Pancreas (tissue), 10 donors: ENCODE measurements around the gene MYO10. TPM values are rescaled to one million over a fixed set of nuclear protein-coding genes. Genes with fewer than 3 reads are reported as not detected.

Experiments
- ATAC-seq, 4 donors: fragments of 200-7000 bp; cut with Tn5 transposase; one replicate each; pipeline versions ENCODE4 v1.8.0 to v1.9.1; 2020; ENCODE audit warnings: mild to moderate bottlenecking in 4 of 4, moderate library complexity in 4 of 4
- DNase-seq, 6 donors: peaks; one replicate each; pipeline ENCODE4 v3.0.0-alpha.2; 2020
- FAIRE-seq: peaks from 2 replicates; lab custom pipeline; 2012; peaks lifted over from hg19 to GRCh38; lab: Jason Lieb, UNC
- H3K27ac ChIP-seq, 4 donors: fragments of 200-600 bp; sonication (generic); 1 replicate in 3 of 4; 2 replicates in 1 of 4; pipeline versions ENCODE4 v1.5.0 to v1.8.0; 2020
- H3K27me3 ChIP-seq, 4 donors: fragments of 200-600 bp; one replicate each; pipeline ENCODE4 v1.8.0; 2021
- H3K36me3 ChIP-seq, 3 donors: fragments of 200-600 bp; sonication (generic) in 1 of 3; one replicate each; pipeline versions ENCODE4 v1.5.0 to v1.8.0; 2020 to 2021
- H3K4me1 ChIP-seq, 3 donors: fragments of 200-600 bp; one replicate each; pipeline ENCODE4 v1.8.0; 2021
- H3K4me3 ChIP-seq, 4 donors: fragments of 200-600 bp; sonication (generic) in 2 of 4; one replicate each; pipeline versions ENCODE4 v1.5.0 to v1.8.0; 2020 to 2021
- H3K9me3 ChIP-seq, 4 donors: fragments of 200-600 bp; one replicate each; pipeline ENCODE4 v1.8.0; 2021
- WGBS, 2 donors: extraction: QIAGEN DNeasy Blood & Tissue Kit; methylation state at CpG; one replicate each; pipeline ENCODE4 v1.1.7; 2013; 5-methylcytosine and 5-hydroxymethylcytosine counted together
- intact Hi-C, 3 donors: fragments of 100-400 bp; cut with DNase I; formaldehyde crosslinking; loops; one replicate each; pipeline versions ENCODE4 v1.11.1 to v1.14.2; 2022
- polyA plus RNA-seq, 2 donors: library from polyadenylated mRNA; stranded (reverse); fragments of 200-250 nt; gene quantifications; one replicate each; pipeline ENCODE4 v1.2.3, GENCODE V29; 2013
- total RNA-seq, 6 donors: library from RNA; stranded (reverse); fragmentation: NEBNext Ultra II Directional in 4 of 6; extraction: Animal tissue kit (Norgen Biotek cat#: 25700) in 4 of 6; gene quantifications; one replicate each; pipeline versions ENCODE4 v1.2.1 to v1.2.4, GENCODE V29; 2021 to 2023
- TF ChIP-seq, protein P1 (sequence below), 4 donors: fragments of 200-600 bp; sonication (generic) in 3 of 4; IDR thresholded peaks; one replicate each; pipeline versions ENCODE4 v1.5.0 to v1.8.0; 2021; ENCODE audit warnings: antibody characterized with exemption in 4 of 4
- donor health status: healthy with polysubstance abuse.
- donor health status: DM: no; HTN: no; CAD: no; lungs with moderate emphysema.
- donor health status: DM: no; HTN: no; CAD: no.
- donor health status: control.
- donor health status: control.
- donor health status: Bipolar disorder and iron deficiency.
- donor health status: DM: yes; HTN: yes; CAD: no.
- donor health status: DM: no; HTN: no; CAD: no.
- donor health status: DM: no; HTN: no; CAD: no.
- donor health status: DM: yes; HTN: yes; CAD: no.

The MYO10 gene
- total and polyA plus RNA-seq, 8 donors: 11.5 to 47.3 (median 34.8) TPM

DNA sequence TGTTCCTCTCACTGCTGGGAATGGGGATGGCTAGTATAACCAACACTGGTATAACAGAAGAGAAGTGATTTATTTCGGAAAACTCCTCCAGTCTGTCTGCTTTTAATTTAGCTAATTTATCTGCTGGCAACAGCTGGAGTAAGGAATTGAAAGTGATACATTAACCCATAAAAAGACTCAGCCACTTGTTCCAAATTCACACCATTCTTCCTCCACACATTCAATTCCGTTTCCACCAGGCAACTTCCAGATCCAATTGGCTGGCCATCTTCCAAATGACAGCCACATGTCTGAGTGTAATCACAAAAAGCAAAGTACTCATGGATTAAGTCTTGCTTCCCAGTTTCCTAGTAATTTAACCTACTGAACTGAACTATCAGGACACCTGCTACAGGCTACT lies 242.2 kb downstream of the MYO10 start:
- DNase-seq (no peak), FAIRE-seq (no peak), ATAC-seq (no peak)
- TF ChIP-seq, protein P1, sequence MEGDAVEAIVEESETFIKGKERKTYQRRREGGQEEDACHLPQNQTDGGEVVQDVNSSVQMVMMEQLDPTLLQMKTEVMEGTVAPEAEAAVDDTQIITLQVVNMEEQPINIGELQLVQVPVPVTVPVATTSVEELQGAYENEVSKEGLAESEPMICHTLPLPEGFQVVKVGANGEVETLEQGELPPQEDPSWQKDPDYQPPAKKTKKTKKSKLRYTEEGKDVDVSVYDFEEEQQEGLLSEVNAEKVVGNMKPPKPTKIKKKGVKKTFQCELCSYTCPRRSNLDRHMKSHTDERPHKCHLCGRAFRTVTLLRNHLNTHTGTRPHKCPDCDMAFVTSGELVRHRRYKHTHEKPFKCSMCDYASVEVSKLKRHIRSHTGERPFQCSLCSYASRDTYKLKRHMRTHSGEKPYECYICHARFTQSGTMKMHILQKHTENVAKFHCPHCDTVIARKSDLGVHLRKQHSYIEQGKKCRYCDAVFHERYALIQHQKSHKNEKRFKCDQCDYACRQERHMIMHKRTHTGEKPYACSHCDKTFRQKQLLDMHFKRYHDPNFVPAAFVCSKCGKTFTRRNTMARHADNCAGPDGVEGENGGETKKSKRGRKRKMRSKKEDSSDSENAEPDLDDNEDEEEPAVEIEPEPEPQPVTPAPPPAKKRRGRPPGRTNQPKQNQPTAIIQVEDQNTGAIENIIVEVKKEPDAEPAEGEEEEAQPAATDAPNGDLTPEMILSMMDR (IDR thresholded peaks at IDR 0.05): no peak
- 69 to 71% methylated on average over 2 of the region's 2 CpGs for WGBS, 2 donors
- Histone ChIP-seq H3K27ac (no peak overlapping the region), H3K36me3 (peaks cover 3 to 26% (median 9%) of the 10 kb centered on the region in 3 donors), H3K27me3 (no peaks in the 10 kb centered on the region), H3K4me3 (no peak overlapping the region), H3K9me3 (no peaks in the 10 kb centered on the region), H3K4me1 (no peaks in the 10 kb centered on the region)
- intact Hi-C loops: loop anchor here in 1 of 3 donors (10.0 kb wide), 1 partner anchor 91 kb away; no protein-coding TSS in a partner anchor

DNA sequence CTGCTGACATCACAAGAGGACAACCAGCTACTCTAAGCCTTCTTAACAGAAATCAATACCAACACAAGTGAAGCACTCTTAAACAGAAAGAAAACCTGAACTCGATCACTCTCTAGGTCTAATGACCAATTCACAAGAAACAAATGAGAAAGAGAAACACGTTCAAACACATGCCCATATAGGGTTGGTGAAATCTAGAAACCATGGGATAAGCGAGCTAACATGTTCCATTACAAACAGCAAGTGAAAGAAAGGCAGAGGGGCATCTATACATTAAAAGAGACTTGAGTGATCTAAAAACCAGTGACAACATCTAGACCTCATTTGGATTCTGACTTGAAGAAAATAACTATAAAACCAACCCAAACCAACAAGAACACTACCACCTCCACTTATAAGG lies 244.4 kb downstream of the MYO10 start:
- TF ChIP-seq, protein P1 (IDR thresholded peaks at IDR 0.05): no peak
- FAIRE-seq: no peak

DNA sequence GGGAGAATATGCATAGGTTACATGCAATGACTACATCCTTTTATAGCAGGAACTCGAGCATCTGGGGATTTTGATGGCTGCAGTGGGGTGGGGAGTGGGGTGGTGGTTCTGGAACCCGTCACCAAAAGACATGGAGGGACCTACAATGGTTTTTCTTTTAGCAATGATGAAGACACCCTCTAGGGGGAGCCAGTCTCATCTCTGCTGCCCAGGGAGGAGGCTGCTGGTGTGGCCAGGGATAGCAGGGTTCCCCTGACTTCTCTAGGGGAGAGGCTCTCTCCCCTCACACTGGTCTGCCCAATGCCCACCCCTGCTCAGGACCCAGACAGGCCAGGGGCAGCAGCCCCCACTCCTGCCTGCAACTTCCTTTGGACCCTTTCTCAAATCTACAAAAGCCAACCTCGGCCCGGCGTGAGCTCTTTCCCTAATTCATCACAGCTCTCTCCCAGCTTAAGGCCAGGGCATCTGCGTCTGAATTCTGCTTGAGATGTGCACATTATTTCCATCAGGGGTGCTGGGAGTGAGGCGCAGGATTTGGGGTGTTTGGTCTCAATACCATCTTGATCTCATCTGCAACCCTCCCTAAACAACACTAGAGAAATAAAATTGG lies 245.7 kb downstream of the MYO10 start:
- peak in 2 of 6 donors; percentile 13 to 38 for DNase-seq
- Histone ChIP-seq H3K4me3 (no peak overlapping the region), H3K27ac (no peak overlapping the region), H3K9me3 (no peaks in the 10 kb centered on the region), H3K4me1 (no peaks in the 10 kb centered on the region), H3K27me3 (no peaks in the 10 kb centered on the region), H3K36me3 (peaks cover 3 to 45% (median 5%) of the 10 kb centered on the region in 3 donors)
- intact Hi-C loops: loop anchor here in 1 of 3 donors (10.0 kb wide), 1 partner anchor 94 kb away; no protein-coding TSS in a partner anchor
- FAIRE-seq: no peak
- WGBS, 2 donors: 63 to 69% methylated on average over 7 of the region's 7 CpGs
- TF ChIP-seq, protein P1 (IDR thresholded peaks at IDR 0.05): peak; percentile 27 to 60 (median 51)
- ATAC-seq: peak; percentile 55 to 96 (median 86)

More for the DNA sequence above, 244.4 kb downstream of the MYO10 start:
- WGBS, 2 donors: 82 to 85% methylated on average over 3 of the region's 3 CpGs
- Histone ChIP-seq H3K9me3 (no peaks in the 10 kb centered on the region), H3K4me1 (no peaks in the 10 kb centered on the region), H3K27ac (no peak overlapping the region), H3K36me3 (peaks cover 3 to 45% (median 5%) of the 10 kb centered on the region in 3 donors), H3K4me3 (no peak overlapping the region), H3K27me3 (no peaks in the 10 kb centered on the region)
- no peak for DNase-seq
- no peak for ATAC-seq
- intact Hi-C loops: loop anchor here in 1 of 3 donors (10.0 kb wide), 1 partner anchor 93 kb away; no protein-coding TSS in a partner anchor

DNA sequence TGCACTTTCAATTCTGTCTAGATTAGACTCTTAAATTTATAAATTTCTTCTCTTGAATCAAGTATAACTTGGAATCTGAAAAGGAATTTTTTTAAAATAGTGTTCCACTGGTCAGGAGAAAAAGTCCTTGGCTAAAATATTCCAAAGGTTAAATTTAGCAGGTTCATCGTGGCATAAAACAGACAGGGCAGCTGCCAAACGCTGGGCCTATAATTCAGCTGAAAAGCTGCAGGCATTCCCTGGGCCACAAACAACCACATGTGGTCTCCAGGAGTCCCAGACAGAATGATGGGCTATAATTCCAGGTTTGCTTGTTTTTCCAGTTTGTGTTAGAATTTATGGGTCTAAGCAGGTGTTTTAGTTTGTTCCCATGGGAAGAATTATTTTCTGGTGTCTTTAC lies 248.2 kb downstream of the MYO10 start:
- no peak overlapping the region for H3K4me3 ChIP-seq
- H3K27me3 ChIP-seq: no peaks in the 10 kb centered on the region
- TF ChIP-seq, protein P1 (IDR thresholded peaks at IDR 0.05): no peak
- no peak for ATAC-seq
- no peaks in the 10 kb centered on the region for H3K9me3 ChIP-seq
- WGBS, 2 donors: 32 to 33% methylated on average over 2 of the region's 2 CpGs
- no peaks in the 10 kb centered on the region for H3K4me1 ChIP-seq
- intact Hi-C loops: loop anchor here in 1 of 3 donors (10.0 kb wide), 1 partner anchor 507 kb away; no protein-coding TSS in a partner anchor
- H3K36me3 ChIP-seq: peaks cover 0 to 52% (median 5%) of the 10 kb centered on the region in 3 donors
- H3K27ac ChIP-seq: no peak overlapping the region
- DNase-seq: no peak
- FAIRE-seq: no peak

DNA sequence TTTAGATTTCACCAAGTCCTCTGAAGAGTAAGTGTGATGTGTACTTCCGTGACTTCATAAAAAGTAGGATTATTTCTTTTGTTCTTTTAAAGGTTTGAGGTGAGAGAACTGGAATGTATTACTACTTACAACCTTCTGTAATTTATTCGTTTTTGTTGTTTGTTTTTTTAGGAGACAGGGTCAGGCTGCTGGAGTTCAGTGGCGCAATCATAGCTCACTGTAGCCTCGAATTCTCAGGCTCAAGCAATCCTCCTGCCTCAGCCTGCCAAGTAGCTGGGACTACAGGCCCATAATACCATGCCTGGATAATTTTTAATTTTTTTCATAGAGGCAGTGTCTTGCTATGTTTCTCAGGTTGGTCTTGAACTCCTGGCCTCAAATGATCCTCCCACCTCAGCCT lies 251.0 kb downstream of the MYO10 start:
- FAIRE-seq: no peak
- Histone ChIP-seq H3K9me3 (no peaks in the 10 kb centered on the region), H3K27me3 (no peaks in the 10 kb centered on the region), H3K4me3 (no peak overlapping the region), H3K36me3 (peaks cover 4 to 79% (median 13%) of the 10 kb centered on the region in 3 donors), H3K27ac (no peak overlapping the region), H3K4me1 (no peaks in the 10 kb centered on the region)
- intact Hi-C loops: loop anchor here in 1 of 3 donors (10.0 kb wide), 1 partner anchor 510 kb away; no protein-coding TSS in a partner anchor
- ATAC-seq: no peak
- TF ChIP-seq, protein P1 (IDR thresholded peaks at IDR 0.05): no peak
- no peak for DNase-seq
- WGBS, 2 donors: 73 to 79% methylated on average over 4 of the region's 4 CpGs
